NB4 (cell line): ENCODE measurements around the gene RPL29.

Experiments
- DNase-seq: peaks from one replicate; pipeline ENCODE4 v3.0.0; 2010; ENCODE audit warnings: low read depth
- H3K4me3 ChIP-seq: one replicate; pipeline ENCODE4 v1.5.1; 2011; ENCODE audit warnings: mild to moderate bottlenecking, low read depth, low read length, moderate library complexity
- MYC ChIP-seq: IDR thresholded peaks from 2 replicates; pipeline ENCODE4 v1.6.1; 2011; ENCODE audit warnings: low read depth, low read length
- POLR2A ChIP-seq: IDR thresholded peaks from 2 replicates; pipeline ENCODE4 v1.6.1; 2011; ENCODE audit warnings: mild to moderate bottlenecking; ENCODE audit not compliant: insufficient read length; ENCODE audit errors: extremely low read depth
- TF ChIP-seq, protein P1 (sequence below): IDR thresholded peaks from 2 replicates; pipeline ENCODE4 v1.6.1; 2011; ENCODE audit warnings: low read depth, low read length
- TF ChIP-seq, protein P2 (sequence below): IDR thresholded peaks from one replicate; pipeline ENCODE4 v1.5.1; 2012; ENCODE audit warnings: low read depth, low read length

Gene RPL29

DNA sequence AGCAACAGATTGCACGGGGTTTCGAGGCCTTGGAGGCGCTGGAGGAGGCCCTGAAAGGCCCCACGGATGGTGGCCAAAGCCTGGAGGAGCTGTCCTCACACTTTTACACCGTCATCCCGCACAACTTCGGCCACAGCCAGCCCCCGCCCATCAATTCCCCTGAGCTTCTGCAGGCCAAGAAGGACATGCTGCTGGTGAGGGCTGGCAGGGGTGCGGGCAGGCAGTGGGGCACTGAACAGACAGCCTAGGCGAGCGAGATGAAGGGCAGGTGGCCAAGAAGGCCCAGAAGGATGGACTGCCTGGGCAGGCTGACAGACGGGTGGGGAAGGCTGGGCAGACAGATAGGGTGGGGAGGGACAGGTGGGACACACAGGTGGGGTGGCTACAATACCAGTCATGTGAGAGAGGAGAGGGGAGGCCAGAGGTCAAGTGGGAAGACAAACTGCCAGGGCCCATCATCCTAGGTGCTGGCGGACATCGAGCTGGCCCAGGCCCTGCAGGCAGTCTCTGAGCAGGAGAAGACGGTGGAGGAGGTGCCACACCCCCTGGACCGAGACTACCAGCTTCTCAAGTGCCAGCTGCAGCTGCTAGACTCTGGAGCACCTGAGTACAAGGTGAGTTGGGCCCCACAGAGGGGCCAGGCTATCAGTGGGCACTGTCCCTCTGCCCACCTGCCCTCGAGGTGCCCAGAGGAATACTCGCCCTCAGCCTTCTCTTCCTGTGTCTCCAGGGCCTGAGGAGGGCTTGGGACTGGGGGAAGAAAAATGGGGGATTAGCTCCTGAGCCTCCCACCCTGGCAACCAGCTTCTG lies 50.5 kb downstream of the RPL29 start:
- no peak for DNase-seq
- H3K4me3 ChIP-seq, result no peak overlapping the region
- TF ChIP-seq, protein P1, sequence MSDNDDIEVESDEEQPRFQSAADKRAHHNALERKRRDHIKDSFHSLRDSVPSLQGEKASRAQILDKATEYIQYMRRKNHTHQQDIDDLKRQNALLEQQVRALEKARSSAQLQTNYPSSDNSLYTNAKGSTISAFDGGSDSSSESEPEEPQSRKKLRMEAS, result no peak
- TF ChIP-seq, protein P2, sequence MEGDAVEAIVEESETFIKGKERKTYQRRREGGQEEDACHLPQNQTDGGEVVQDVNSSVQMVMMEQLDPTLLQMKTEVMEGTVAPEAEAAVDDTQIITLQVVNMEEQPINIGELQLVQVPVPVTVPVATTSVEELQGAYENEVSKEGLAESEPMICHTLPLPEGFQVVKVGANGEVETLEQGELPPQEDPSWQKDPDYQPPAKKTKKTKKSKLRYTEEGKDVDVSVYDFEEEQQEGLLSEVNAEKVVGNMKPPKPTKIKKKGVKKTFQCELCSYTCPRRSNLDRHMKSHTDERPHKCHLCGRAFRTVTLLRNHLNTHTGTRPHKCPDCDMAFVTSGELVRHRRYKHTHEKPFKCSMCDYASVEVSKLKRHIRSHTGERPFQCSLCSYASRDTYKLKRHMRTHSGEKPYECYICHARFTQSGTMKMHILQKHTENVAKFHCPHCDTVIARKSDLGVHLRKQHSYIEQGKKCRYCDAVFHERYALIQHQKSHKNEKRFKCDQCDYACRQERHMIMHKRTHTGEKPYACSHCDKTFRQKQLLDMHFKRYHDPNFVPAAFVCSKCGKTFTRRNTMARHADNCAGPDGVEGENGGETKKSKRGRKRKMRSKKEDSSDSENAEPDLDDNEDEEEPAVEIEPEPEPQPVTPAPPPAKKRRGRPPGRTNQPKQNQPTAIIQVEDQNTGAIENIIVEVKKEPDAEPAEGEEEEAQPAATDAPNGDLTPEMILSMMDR, result no peak

DNA sequence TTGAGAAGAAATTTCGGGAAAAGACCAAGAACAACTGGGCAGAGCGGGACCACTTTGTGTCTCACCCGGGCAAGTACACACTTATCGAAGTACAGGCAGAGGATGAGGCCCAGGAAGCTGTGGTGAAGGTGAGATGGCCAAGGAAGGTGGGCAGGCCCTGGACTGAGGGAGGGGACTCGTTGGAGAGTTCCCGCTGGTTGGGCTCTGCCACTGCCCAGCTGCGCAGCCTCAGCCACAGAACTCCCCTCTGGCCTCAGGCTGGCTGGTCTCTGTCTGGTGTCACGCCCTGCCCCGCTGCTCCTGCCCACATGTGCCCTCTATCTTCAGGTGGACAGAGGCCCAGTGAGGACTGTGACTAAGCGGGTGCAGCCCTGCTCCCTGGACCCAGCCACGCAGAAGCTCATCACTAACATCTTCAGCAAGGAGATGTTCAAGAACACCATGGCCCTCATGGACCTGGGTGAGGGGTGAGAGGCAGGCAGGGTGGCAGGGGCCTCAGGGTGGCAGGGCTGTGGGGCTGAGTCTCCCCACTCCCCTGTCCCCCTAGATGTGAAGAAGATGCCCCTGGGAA lies 51.2 kb downstream of the RPL29 start:
- TF ChIP-seq, protein P1, result no peak
- TF ChIP-seq, protein P2, result no peak
- TF ChIP-seq POLR2A (no peak), MYC (no peak)
- no peak overlapping the region for H3K4me3 ChIP-seq
- no peak for DNase-seq
